Right atrium auricular region (tissue), 2 donors: ENCODE data around the gene SWT1. TPM values are rescaled to one million over a fixed set of nuclear protein-coding genes. Genes with fewer than 3 reads are reported as not detected.

Experiments
- DNase-seq: peaks from one replicate; pipeline ENCODE4 v3.0.0-alpha.2; 2019; ENCODE audit warnings: low spot score
- H3K27ac ChIP-seq, 2 donors: fragments of 200-600 bp; sonication (generic); 1 replicate in 1 of 2; 2 replicates in 1 of 2; pipeline ENCODE4 v1.5.1; 2016 to 2019
- H3K27me3 ChIP-seq, 2 donors: fragments of 200-600 bp; sonication (generic); one replicate each; pipeline versions ENCODE4 v1.5.1 to v1.6.0; 2017 to 2019
- H3K36me3 ChIP-seq: fragments of 200-600 bp; sonication (generic); one replicate; pipeline ENCODE4 v1.5.1; 2016
- H3K4me1 ChIP-seq, 2 donors: fragments of 200-600 bp; sonication (generic); one replicate each; pipeline versions ENCODE4 v1.5.1 to v1.6.0; 2017 to 2019
- H3K4me3 ChIP-seq, 2 donors: fragments of 200-600 bp; sonication (generic); 1 replicate in 1 of 2; 2 replicates in 1 of 2; pipeline ENCODE4 v1.5.1; 2017 to 2019; ENCODE audit warnings: mild to moderate bottlenecking in 1 of 2, moderate library complexity in 1 of 2
- H3K9me3 ChIP-seq, 2 donors: fragments of 200-600 bp; sonication (generic); one replicate each; pipeline ENCODE4 v1.5.1; 2019
- CTCF ChIP-seq, 2 donors: fragments of 200-600 bp; sonication (generic); IDR thresholded peaks; one replicate each; pipeline ENCODE4 v1.5.1; 2019; ENCODE audit warnings: antibody characterized with exemption in 2 of 2
- total RNA-seq, 2 donors: library from RNA; depleted of rRNA; stranded (reverse); fragments of >200 nt; gene quantifications; one replicate each; pipeline ENCODE4 v1.1.0, GENCODE V29; 2016

Gene SWT1
- total RNA-seq, 2 donors from 2014 or later = 4.9 to 6.2 TPM

GRCh38 chr1:185328255-185328654, 171.3 kb downstream of the SWT1 start:
- Histone ChIP-seq H3K27me3 (no peaks in the 10 kb centered on the region), H3K9me3 (no peaks in the 10 kb centered on the region), H3K36me3 (no peaks in the 10 kb centered on the region), H3K4me3 (no peak overlapping the region), H3K4me1 (no peaks in the 10 kb centered on the region), H3K27ac (no peak overlapping the region)
- no peak for TF ChIP-seq CTCF (IDR thresholded peaks at IDR 0.05)
- no peak for DNase-seq

- Histone ChIP-seq H3K36me3 (no peaks in the 10 kb centered on the region), H3K9me3 (no peaks in the 10 kb centered on the region), H3K27ac (no peak overlapping the region), H3K27me3 (no peaks in the 10 kb centered on the region), H3K4me3 (no peak overlapping the region), H3K4me1 (no peaks in the 10 kb centered on the region)
- DNase-seq = no peak
- no peak for TF ChIP-seq CTCF (IDR thresholded peaks at IDR 0.05)
Observed at GRCh38 chr1:185334182-185334581, 177.2 kb downstream of the SWT1 start.

- no peak for TF ChIP-seq CTCF (IDR thresholded peaks at IDR 0.05)
- Histone ChIP-seq H3K4me3 (no peak overlapping the region), H3K27me3 (no peaks in the 10 kb centered on the region), H3K27ac (no peak overlapping the region), H3K36me3 (no peaks in the 10 kb centered on the region), H3K9me3 (no peaks in the 10 kb centered on the region), H3K4me1 (no peaks in the 10 kb centered on the region)
- DNase-seq = no peak
Observed at GRCh38 chr1:185337246-185337645, 180.3 kb downstream of the SWT1 start.

- no peaks in the 10 kb centered on the region for H3K4me1 ChIP-seq
- peak overlapping the region in 1 of 2 donors; percentile 28 for H3K27ac ChIP-seq
- TF ChIP-seq CTCF (IDR thresholded peaks at IDR 0.05) = no peak
- H3K9me3 ChIP-seq = no peaks in the 10 kb centered on the region
- H3K4me3 ChIP-seq = no peak overlapping the region
- no peaks in the 10 kb centered on the region for H3K36me3 ChIP-seq
- H3K27me3 ChIP-seq = no peaks in the 10 kb centered on the region
- DNase-seq = no peak
Observed at GRCh38 chr1:185338719-185339622, 182.0 kb downstream of the SWT1 start.

GRCh38 chr1:185341196-185341781, 184.3 kb downstream of the SWT1 start:
- no peak for TF ChIP-seq CTCF (IDR thresholded peaks at IDR 0.05)
- no peak for DNase-seq
- Histone ChIP-seq H3K4me3 (no peak overlapping the region), H3K27me3 (no peaks in the 10 kb centered on the region), H3K4me1 (no peaks in the 10 kb centered on the region), H3K9me3 (no peaks in the 10 kb centered on the region), H3K27ac (no peak overlapping the region), H3K36me3 (no peaks in the 10 kb centered on the region)

Other genes starting within 250 kb of the SWT1 start
- 100 to 1,000 TPM; 198 to 371 TPM for gene NIBAN1, start 182.7 kb upstream of the SWT1 start, total RNA-seq
- 10 to 100 TPM; 12.6 to 14.1 TPM for gene RNF2, start 111.6 kb upstream of the SWT1 start, total RNA-seq
- 10 to 100 TPM; 15.5 to 24.0 TPM for gene TRMT1L, start 214 bp upstream of the SWT1 start, total RNA-seq
- gene IVNS1ABP, start 160.1 kb downstream of the SWT1 start, total RNA-seq = 10 to 100 TPM; 20.6 to 21.3 TPM